ENCODE measurements around the gene FBN1. TPM values are rescaled to one million over a fixed set of nuclear protein-coding genes. Genes with fewer than 3 reads are reported as not detected.

The FBN1 gene
- total and polyA plus RNA-seq, 2 of the 13 experiments (the other 11 are each of a cell fraction or from before 2014, with no cell fraction given): 1.5 to 3.0 TPM

- in situ Hi-C loops (cut with HindIII; ENCODE audit: extremely low pct_ligation_motif_present, low pct_unique_long_range_greater_than_20kb): no loop called here
- CTCF ChIA-PET (ENCODE audit: low intra/inter-chr PET ratio, low total read pairs): no interaction called here
- BruUV-seq (replicated peaks): no TSS peak
- 14% methylated on average over 1 of the region's 1 CpG for WGBS (ENCODE audit: low lambda C conversion rate)
- FAIRE-seq (no peak), DNase-seq (ENCODE audit: low spot score) (no peak), ATAC-seq (no peak)
- H3K4me1 ChIP-seq (ENCODE audit: insufficient read depth, low read length): no peaks in the 10 kb centered on the region
- no peaks in the 10 kb centered on the region for H4K20me1 ChIP-seq (ENCODE audit: insufficient read depth, low read length)
- POLR2A ChIA-PET: no interaction called here
- H3K9me3 ChIP-seq (ENCODE audit: low read length): no peaks in the 10 kb centered on the region
- no peak overlapping the region for H3K9ac ChIP-seq (ENCODE audit: insufficient read depth, low read depth, low read length)
- H3K36me3 ChIP-seq (replicated peaks in 1 of 2; ENCODE audit: control insufficient read depth in 1 of 2, insufficient read depth in 2 of 2, low read length in 2 of 2): no peaks in the 10 kb centered on the region
- intact Hi-C loops (cut with micrococcal nuclease; ENCODE audit: unreplicated experiment): no loop called here
- no peak overlapping the region for H3K4me2 ChIP-seq (ENCODE audit: low read depth, low read length)
- H3K4me3 ChIP-seq (replicated peaks in 1 of 3; ENCODE audit: insufficient read depth in 1 of 3, low read depth in 2 of 3, low read length in 3 of 3): no peak overlapping the region
- H2AFZ ChIP-seq (ENCODE audit: low read length): no peak overlapping the region
- no peaks in the 10 kb centered on the region for H3K79me2 ChIP-seq (ENCODE audit: insufficient read depth, low read length)
- TF ChIP-seq PAX8 (CRISPR knock-in tag; IDR thresholded peaks at IDR 0.05; ENCODE audit: borderline replicate concordance) (no peak), WIZ (CRISPR knock-in tag; IDR thresholded peaks at IDR 0.05) (no peak), ZBTB14 (CRISPR knock-in tag; IDR thresholded peaks at IDR 0.05) (no peak), ZNF225 (CRISPR knock-in tag; IDR thresholded peaks at IDR 0.05) (no peak), SALL2 (CRISPR knock-in tag; IDR thresholded peaks at IDR 0.05) (no peak), ATF7 (IDR thresholded peaks at IDR 0.05) (no peak), ATF7 (CRISPR knock-in tag; IDR thresholded peaks at IDR 0.05) (no peak), ZNF646 (CRISPR knock-in tag; IDR thresholded peaks at IDR 0.05) (no peak), BHLHE40 (IDR thresholded peaks at IDR 0.05; ENCODE audit: low read length) (no peak), HMG20B (CRISPR knock-in tag; conservative IDR thresholded peaks at IDR 0.05) (no peak), ZBTB20 (CRISPR knock-in tag; IDR thresholded peaks at IDR 0.05; ENCODE audit: borderline replicate concordance, low read depth) (no peak), PHF8 (CRISPR knock-in tag; IDR thresholded peaks at IDR 0.05) (no peak), ZKSCAN8 (CRISPR knock-in tag; IDR thresholded peaks at IDR 0.05; ENCODE audit: borderline replicate concordance) (no peak), ZBTB26 (CRISPR knock-in tag; IDR thresholded peaks at IDR 0.05; ENCODE audit: borderline replicate concordance) (no peak)
- H3K27ac ChIP-seq (ENCODE audit: extremely low read length, insufficient read depth, low read length): no peak overlapping the region
- no peaks in the 10 kb centered on the region for H3K27me3 ChIP-seq (ENCODE audit: control insufficient read depth in 1 of 2, insufficient read depth in 2 of 2, low read length in 2 of 2)
Measured at GRCh38 chr15:48501208-48501607, 144.3 kb downstream of the FBN1 start.
